Bronchial epithelial cell (primary cell): ENCODE data around the gene TYMS. TPM values are rescaled to one million over a fixed set of nuclear protein-coding genes. Genes with fewer than 3 reads are reported as not detected.

Experiments
- DNase-seq: peaks from one replicate; pipeline ENCODE4 v3.0.0-alpha.2; 2010; ENCODE audit warnings: low read depth
- FAIRE-seq: peaks from 2 replicates; lab custom pipeline; 2011; peaks lifted over from hg19 to GRCh38; lab: Jason Lieb, UNC
- H3K27me3 ChIP-seq: 2 replicates; pipeline ENCODE4 v1.5.1; 2011; ENCODE audit warnings: low read length; ENCODE audit not compliant: control insufficient read depth, insufficient read depth
- H3K36me3 ChIP-seq: 2 replicates; pipeline ENCODE4 v1.5.1; 2011; ENCODE audit warnings: low read length; ENCODE audit not compliant: control insufficient read depth, insufficient read depth
- H3K4me3 ChIP-seq: 2 replicates; pipeline ENCODE4 v1.5.1; 2011; ENCODE audit warnings: mild to moderate bottlenecking, low read depth, low read length, control low read depth
- CTCF ChIP-seq: IDR thresholded peaks from 2 replicates; pipeline ENCODE4 v1.5.1; 2011; ENCODE audit warnings: mild to moderate bottlenecking, moderate library complexity, low read length, control low read depth, inconsistent platforms; ENCODE audit not compliant: insufficient read depth, severe bottlenecking
- total RNA-seq: library from RNA; depleted of rRNA; stranded (reverse); fragments of >200 nt; gene quantifications from 2 replicates; pipeline ENCODE4 v1.2.1, GENCODE V29; 2014

Gene TYMS
- 3.1 and 5.5 TPM in 2 replicates for total RNA-seq

DNA sequence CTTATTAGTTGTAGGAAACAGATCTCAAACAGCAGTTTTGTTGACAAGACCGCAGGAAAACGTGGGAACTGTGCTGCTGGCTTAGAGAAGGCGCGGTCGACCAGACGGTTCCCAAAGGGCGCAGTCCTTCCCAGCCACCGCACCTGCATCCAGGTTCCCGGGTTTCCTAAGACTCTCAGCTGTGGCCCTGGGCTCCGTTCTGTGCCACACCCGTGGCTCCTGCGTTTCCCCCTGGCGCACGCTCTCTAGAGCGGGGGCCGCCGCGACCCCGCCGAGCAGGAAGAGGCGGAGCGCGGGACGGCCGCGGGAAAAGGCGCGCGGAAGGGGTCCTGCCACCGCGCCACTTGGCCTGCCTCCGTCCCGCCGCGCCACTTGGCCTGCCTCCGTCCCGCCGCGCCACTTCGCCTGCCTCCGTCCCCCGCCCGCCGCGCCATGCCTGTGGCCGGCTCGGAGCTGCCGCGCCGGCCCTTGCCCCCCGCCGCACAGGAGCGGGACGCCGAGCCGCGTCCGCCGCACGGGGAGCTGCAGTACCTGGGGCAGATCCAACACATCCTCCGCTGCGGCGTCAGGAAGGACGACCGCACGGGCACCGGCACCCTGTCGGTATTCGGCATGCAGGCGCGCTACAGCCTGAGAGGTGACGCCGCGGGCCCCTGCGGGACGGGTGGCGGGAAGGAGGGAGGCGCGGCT, at the start of gene TYMS:
Gene TYMS (plus strand): TSS at position 343 of the 690 bp plus-strand sequence. CDS start 90 bp downstream, at position 433.
- no peaks in the 10 kb centered on the region for H3K27me3 ChIP-seq
- peak within 1 kb of the TSS; percentile 91 for H3K4me3 ChIP-seq
- FAIRE-seq (no peak), DNase-seq (peak; percentile 53)
- peaks cover 3% of the 10 kb centered on the region for H3K36me3 ChIP-seq
- TF ChIP-seq CTCF, result peak; percentile 17

DNA sequence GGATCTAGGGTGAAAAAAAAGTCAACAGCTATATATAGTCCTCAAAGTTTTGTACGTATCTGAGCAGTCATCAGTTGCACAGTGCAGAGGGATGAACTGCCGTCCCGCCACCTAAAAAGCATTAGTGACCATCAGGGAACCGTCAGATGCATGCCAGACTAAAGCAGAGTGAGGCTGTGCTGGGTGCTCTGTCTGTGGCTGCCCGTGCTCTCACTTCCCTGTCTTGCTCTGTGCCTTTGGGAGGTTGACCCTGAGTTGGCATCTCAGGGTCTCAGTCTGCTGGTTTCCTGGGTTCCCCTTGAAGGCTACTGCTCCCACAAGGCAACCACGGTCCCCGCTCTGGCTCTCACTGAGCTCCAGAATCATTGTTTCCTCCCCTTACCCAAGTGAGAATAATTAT, 49.5 kb upstream of the TYMS start:
- Histone ChIP-seq H3K4me3 (no peak overlapping the region), H3K27me3 (no peaks in the 10 kb centered on the region), H3K36me3 (no peaks in the 10 kb centered on the region)
- DNase-seq (no peak), FAIRE-seq (no peak)
- no peak for TF ChIP-seq CTCF

DNA sequence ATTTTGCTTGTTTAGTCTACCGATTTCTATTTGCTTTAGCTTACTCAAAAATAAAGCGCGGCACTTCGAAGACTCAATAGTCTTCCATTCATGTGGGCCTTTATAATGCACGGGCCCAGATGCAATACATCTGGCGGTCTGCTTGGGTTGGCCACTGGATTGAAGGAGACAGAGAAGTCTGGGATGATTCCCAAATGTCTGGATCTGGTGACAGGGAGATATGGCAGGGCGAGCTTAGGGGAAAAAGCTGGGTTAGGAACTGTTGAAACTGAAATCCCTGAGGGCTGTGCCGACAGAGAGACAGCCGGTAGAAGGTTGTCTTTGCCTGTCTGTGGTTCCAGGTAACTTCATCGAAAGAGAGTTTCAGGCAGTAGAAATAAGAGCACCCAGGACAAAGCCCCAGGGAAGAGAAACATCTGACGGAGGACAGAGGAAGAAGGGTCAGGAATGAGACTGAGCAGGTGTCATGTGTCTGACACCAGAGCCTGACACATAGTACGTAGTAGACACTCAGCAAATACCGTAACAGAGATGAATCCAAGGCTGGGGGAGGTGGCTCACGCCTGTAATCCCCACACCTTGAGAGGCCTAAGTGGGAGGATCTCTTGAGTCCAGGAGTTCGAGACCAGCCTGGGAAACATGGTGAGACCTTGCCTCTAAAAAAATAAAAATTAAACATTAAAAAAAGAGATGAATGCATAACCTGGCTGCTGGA, 47.1 kb upstream of the TYMS start:
- no peak for FAIRE-seq
- no peak for TF ChIP-seq CTCF
- no peaks in the 10 kb centered on the region for H3K36me3 ChIP-seq

GRCh38 chr18:612156-612555, 45.3 kb upstream of the TYMS start:
- DNase-seq (no peak), FAIRE-seq (no peak)
- Histone ChIP-seq H3K27me3 (no peaks in the 10 kb centered on the region), H3K4me3 (no peak overlapping the region), H3K36me3 (no peaks in the 10 kb centered on the region)
- TF ChIP-seq CTCF, result no peak

More for the DNA sequence above, 47.1 kb upstream of the TYMS start:
- Histone ChIP-seq H3K27me3 (no peaks in the 10 kb centered on the region), H3K4me3 (no peak overlapping the region)
- DNase-seq, result no peak

GRCh38 chr18:614193-614592, 43.3 kb upstream of the TYMS start:
- no peak for TF ChIP-seq CTCF
- Histone ChIP-seq H3K36me3 (no peaks in the 10 kb centered on the region), H3K4me3 (no peak overlapping the region), H3K27me3 (no peaks in the 10 kb centered on the region)
- no peak for DNase-seq
- no peak for FAIRE-seq
